Measurements from ENCODE around the gene ADCY2. TPM values are rescaled to one million over a fixed set of nuclear protein-coding genes. Genes with fewer than 3 reads are reported as not detected.
A peak's percentile ranks its signal among the peaks of the same experiment; 100 is the strongest.

The ADCY2 gene
- total RNA-seq, 1 experiment from 2014 or later: 31.3 TPM

- no peak overlapping the region for H3K4ac ChIP-seq (ENCODE audit: low read depth, low read length)
- H3K14ac ChIP-seq (ENCODE audit: insufficient read depth, low read length): no peak overlapping the region
- H2BK120ac ChIP-seq (ENCODE audit: low read depth, low read length, poor library complexity, severe bottlenecking): no peak overlapping the region
- H4K5ac ChIP-seq (ENCODE audit: insufficient read length, low read depth, low read length): no peak overlapping the region
- no peaks in the 10 kb centered on the region for H3K9me3 Mint-ChIP-seq
- no CpG with 5 or more reads among the region's 11 CpGs for WGBS (ENCODE audit: extremely low coverage, insufficient read length, low lambda C conversion rate)
- no peak overlapping the region for H2BK20ac ChIP-seq (ENCODE audit: low read depth, low read length, poor library complexity, severe bottlenecking)
- no peaks in the 10 kb centered on the region for H3K79me2 ChIP-seq (ENCODE audit: insufficient read depth, low read length)
- no peaks in the 10 kb centered on the region for H4K20me1 ChIP-seq (ENCODE audit: control insufficient read depth, insufficient read depth, insufficient read length)
- no peak for TF ChIP-seq CTCF (conservative IDR thresholded peaks at IDR 0.05)
- no peak overlapping the region for H3K27ac ChIP-seq (ENCODE audit: insufficient read length, low read depth, low read length)
- peak overlapping the region; percentile 0 for H3K18ac ChIP-seq (ENCODE audit: insufficient read length, low read depth, low read length)
- no peaks in the 10 kb centered on the region for H3K9me3 ChIP-seq (ENCODE audit: control insufficient read depth, low read depth, low read length)
- peaks cover 9 to 25% (median 12%) of the 10 kb centered on the region in 3 experiments; a peak in 5 of 7 replicates for H3K36me3 Mint-ChIP-seq (ENCODE audit: insufficient read depth in 1 of 3, low read depth in 3 of 3)
- H3K56ac ChIP-seq (ENCODE audit: insufficient read length, low read depth, low read length): no peak overlapping the region
- H3K79me1 ChIP-seq (ENCODE audit: insufficient read depth, low read depth, low read length, poor library complexity, severe bottlenecking): no peaks in the 10 kb centered on the region
- no peaks in the 10 kb centered on the region; a peak in 1 of 4 replicates for H3K4me1 Mint-ChIP-seq
- no peak overlapping the region for H2BK15ac ChIP-seq (ENCODE audit: low read depth, low read length)
- no peaks in the 10 kb centered on the region for H3K27me3 ChIP-seq (ENCODE audit: insufficient read depth, low read length)
- H3K27ac Mint-ChIP-seq: no peak overlapping the region
- no peak for DNase-seq
- no peak overlapping the region for H2BK12ac ChIP-seq (ENCODE audit: insufficient read length, low read depth, low read length)
- no peak overlapping the region for H2AK5ac ChIP-seq (ENCODE audit: insufficient read length, low read length)
- H3K23ac ChIP-seq (ENCODE audit: insufficient read length, low read depth, low read length): no peak overlapping the region
- no peak overlapping the region for H2AFZ ChIP-seq (ENCODE audit: low read length)
- no peak overlapping the region for H3K4me2 ChIP-seq (ENCODE audit: insufficient read depth, insufficient read length, low read length)
- no peaks in the 10 kb centered on the region for H3K4me1 ChIP-seq (ENCODE audit: insufficient read depth, low read length)
- no peak overlapping the region for H3T11ph ChIP-seq (ENCODE audit: low read length)
- no peak overlapping the region for H3K4me3 Mint-ChIP-seq
- no peak overlapping the region for H4K8ac ChIP-seq (replicated peaks; ENCODE audit: insufficient read length, low read depth, low read length)
- peaks cover 4% of the 10 kb centered on the region for H3K23me2 ChIP-seq (ENCODE audit: insufficient read length, low read depth, low read length, poor library complexity, severe bottlenecking)
- no peak overlapping the region for H4K91ac ChIP-seq (ENCODE audit: insufficient read length, low read depth, low read length)
- no peak overlapping the region for H3K9ac ChIP-seq (ENCODE audit: extremely low read depth, insufficient read length, low read length)
- no peaks in the 10 kb centered on the region for H3K27me3 Mint-ChIP-seq (ENCODE audit: low read depth)
- no peak overlapping the region for H2BK5ac ChIP-seq (ENCODE audit: insufficient read length, low read length)
Observed at GRCh38 chr5:7825630-7826029, 429.7 kb downstream of the ADCY2 start.

Data from H9 (cell line).